Neural cell (in vitro differentiated cells): ENCODE data around the gene CRY2. TPM values are rescaled to one million over a fixed set of nuclear protein-coding genes. Genes with fewer than 3 reads are reported as not detected.

ENCODE experiments used
- H2AFZ ChIP-seq: fragments of 200-600, 300-800 bp; sonication (generic), shearing (Covaris generic); 2 replicates; pipeline ENCODE4 v1.6.0; 2014; ENCODE audit warnings: low read depth, mild to moderate bottlenecking, antibody characterized with exemption, low read length, moderate library complexity
- H3F3A ChIP-seq: fragments of 200-600 bp; shearing (Covaris generic); 2 replicates; pipeline ENCODE4 v1.6.1; 2016; ENCODE audit warnings: mild to moderate bottlenecking, moderate library complexity, mixed read lengths, antibody characterized with exemption, low read length; ENCODE audit not compliant: insufficient read depth, poor library complexity, severe bottlenecking
- H3K27ac ChIP-seq: fragments of 200-600, 300-800 bp; sonication (generic), shearing (Covaris generic); 2 replicates; pipeline ENCODE4 v1.5.1; 2014; ENCODE audit warnings: mild to moderate bottlenecking, low read length, moderate library complexity
- H3K27me3 ChIP-seq: fragments of 300-800, 200-600 bp; sonication (generic), shearing (Covaris generic); 2 replicates; pipeline ENCODE4 v1.6.0; 2014; ENCODE audit warnings: mild to moderate bottlenecking, low read depth, low read length, moderate library complexity; ENCODE audit not compliant: insufficient read depth
- H3K36me3 ChIP-seq: fragments of 300-800, 200-600 bp; sonication (generic), shearing (Covaris generic); 2 replicates; pipeline ENCODE4 v1.5.1; 2014; ENCODE audit warnings: mild to moderate bottlenecking, antibody characterized with exemption, low read length, moderate library complexity; ENCODE audit not compliant: insufficient read depth
- H3K4me2 ChIP-seq: fragments of 300-800, 200-600 bp; sonication (generic), shearing (Covaris generic); 2 replicates; pipeline ENCODE4 v1.6.0; 2014; ENCODE audit warnings: mild to moderate bottlenecking, low read length
- H3K4me3 ChIP-seq: fragments of 300-800, 200-600 bp; sonication (generic), shearing (Covaris generic); 2 replicates; pipeline ENCODE4 v1.5.1; 2014; ENCODE audit warnings: mild to moderate bottlenecking, low read length, moderate library complexity
- H3K79me2 ChIP-seq: fragments of 200-600 bp; shearing (Covaris generic); replicated peaks from 2 replicates; pipeline ENCODE4 v1.6.0; 2014; ENCODE audit warnings: mild to moderate bottlenecking, low read length, moderate library complexity; ENCODE audit not compliant: insufficient read depth
- H3K9ac ChIP-seq: fragments of 300-800, 200-600 bp; sonication (generic), shearing (Covaris generic); 2 replicates; pipeline ENCODE4 v1.6.1; 2016; ENCODE audit warnings: mild to moderate bottlenecking, low read length, mixed read lengths
- H3K9me2 ChIP-seq: fragments of 200-600 bp; shearing (Covaris generic); 2 replicates; pipeline ENCODE4 v1.6.1; 2016; ENCODE audit warnings: mild to moderate bottlenecking, low read length, mixed read lengths; ENCODE audit not compliant: insufficient read depth
- H3K9me3 ChIP-seq: fragments of 200-600, 300-800 bp; sonication (generic), shearing (Covaris generic); 2 replicates; pipeline ENCODE4 v1.6.1; 2016; ENCODE audit warnings: mild to moderate bottlenecking, mixed run types, low read length, moderate library complexity, mixed read lengths
- H4K20me1 ChIP-seq: fragments of 200-600 bp; shearing (Covaris generic); 2 replicates; pipeline ENCODE4 v1.6.1; 2016; ENCODE audit warnings: mild to moderate bottlenecking, mixed run types; ENCODE audit not compliant: insufficient read depth
- EP300 ChIP-seq: fragments of 450-650 bp; conservative IDR thresholded peaks from 2 replicates; pipeline ENCODE4 v1.6.1; 2014; ENCODE audit warnings: antibody characterized with exemption, mild to moderate bottlenecking, moderate library complexity; ENCODE audit not compliant: poor library complexity, severe bottlenecking
- EZH2 ChIP-seq: fragments of 200-600, 300-800 bp; shearing (Covaris generic), sonication (generic); IDR thresholded peaks from 2 replicates; pipeline ENCODE4 v1.6.1; 2014; ENCODE audit warnings: antibody characterized with exemption, low read length, borderline replicate concordance, mild to moderate bottlenecking; ENCODE audit not compliant: insufficient read depth, poor library complexity, severe bottlenecking
- MXI1 ChIP-seq: fragments of 450-650 bp; conservative IDR thresholded peaks from 2 replicates; pipeline ENCODE4 v1.6.1; 2014; ENCODE audit warnings: antibody characterized with exemption, mild to moderate bottlenecking; ENCODE audit not compliant: poor library complexity, severe bottlenecking
- POLR2AphosphoS5 ChIP-seq: IDR thresholded peaks from 2 replicates; pipeline ENCODE4 v1.6.1; 2012
- RAD21 ChIP-seq: fragments of 450-650 bp; conservative IDR thresholded peaks from 2 replicates; pipeline ENCODE4 v1.6.1; 2014; ENCODE audit warnings: antibody characterized with exemption, mild to moderate bottlenecking, moderate library complexity
- SMC3 ChIP-seq: fragments of 450-650 bp; conservative IDR thresholded peaks from 2 replicates; pipeline ENCODE4 v1.6.1; 2014; ENCODE audit warnings: antibody characterized with exemption, mild to moderate bottlenecking, moderate library complexity; ENCODE audit not compliant: poor library complexity
- TAF1 ChIP-seq: IDR thresholded peaks from 2 replicates; pipeline ENCODE4 v1.6.1; 2012; ENCODE audit warnings: low read depth
- polyA plus RNA-seq: library from polyadenylated mRNA; depleted of rRNA; stranded (reverse); fragments of >200 nt; gene quantifications from 2 replicates; pipeline ENCODE4 v1.2.3, GENCODE V29; 2014
- TF ChIP-seq, protein P1 (sequence below): IDR thresholded peaks from 2 replicates; pipeline ENCODE4 v1.6.1; 2012; ENCODE audit warnings: borderline replicate concordance
- TF ChIP-seq, protein P2 (sequence below): fragments of 450-650 bp; IDR thresholded peaks from 2 replicates; pipeline ENCODE4 v1.5.1; 2014; ENCODE audit warnings: antibody characterized with exemption, mild to moderate bottlenecking, moderate library complexity; ENCODE audit not compliant: poor library complexity, severe bottlenecking

The CRY2 gene
- polyA plus RNA-seq, 1 donor from 2014 or later, result 27.8 TPM

DNA sequence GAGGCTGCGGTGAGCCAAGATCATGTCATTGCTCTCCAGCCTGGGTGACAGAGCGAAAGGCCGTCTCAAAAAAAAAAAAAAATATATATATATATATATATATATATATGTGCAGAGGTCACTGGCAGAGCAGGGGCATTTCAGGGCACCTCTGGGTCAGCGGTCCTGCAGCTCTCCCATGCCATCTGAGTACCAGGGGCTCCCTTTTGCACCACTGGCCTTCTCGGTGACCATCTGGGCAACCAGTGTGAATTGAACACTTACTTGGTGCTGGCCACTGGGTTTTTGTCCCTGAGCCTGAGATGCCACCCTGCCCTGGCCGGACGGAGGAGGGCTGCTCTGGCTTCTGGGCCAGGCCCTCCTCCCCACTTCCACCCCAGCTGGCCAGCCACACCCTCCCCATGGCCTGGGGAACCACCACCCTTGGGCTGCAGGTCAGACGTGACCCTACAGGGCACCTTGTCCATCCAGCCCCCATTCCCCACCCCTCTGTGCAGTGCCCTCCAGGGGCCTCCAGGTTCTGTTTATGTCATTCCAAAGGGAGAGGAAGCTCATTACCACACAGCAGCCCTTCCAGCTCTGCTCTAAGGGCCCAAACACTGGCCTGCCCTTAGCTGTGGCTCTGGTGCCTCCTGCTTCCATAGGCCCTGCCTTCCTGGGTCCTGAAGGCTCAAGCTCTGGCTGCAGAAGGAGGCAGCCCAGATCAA, 48.4 kb downstream of the CRY2 start:
- H3K9me2 ChIP-seq, result no peaks in the 10 kb centered on the region
- no peaks in the 10 kb centered on the region for H3F3A ChIP-seq
- TF ChIP-seq, protein P1, sequence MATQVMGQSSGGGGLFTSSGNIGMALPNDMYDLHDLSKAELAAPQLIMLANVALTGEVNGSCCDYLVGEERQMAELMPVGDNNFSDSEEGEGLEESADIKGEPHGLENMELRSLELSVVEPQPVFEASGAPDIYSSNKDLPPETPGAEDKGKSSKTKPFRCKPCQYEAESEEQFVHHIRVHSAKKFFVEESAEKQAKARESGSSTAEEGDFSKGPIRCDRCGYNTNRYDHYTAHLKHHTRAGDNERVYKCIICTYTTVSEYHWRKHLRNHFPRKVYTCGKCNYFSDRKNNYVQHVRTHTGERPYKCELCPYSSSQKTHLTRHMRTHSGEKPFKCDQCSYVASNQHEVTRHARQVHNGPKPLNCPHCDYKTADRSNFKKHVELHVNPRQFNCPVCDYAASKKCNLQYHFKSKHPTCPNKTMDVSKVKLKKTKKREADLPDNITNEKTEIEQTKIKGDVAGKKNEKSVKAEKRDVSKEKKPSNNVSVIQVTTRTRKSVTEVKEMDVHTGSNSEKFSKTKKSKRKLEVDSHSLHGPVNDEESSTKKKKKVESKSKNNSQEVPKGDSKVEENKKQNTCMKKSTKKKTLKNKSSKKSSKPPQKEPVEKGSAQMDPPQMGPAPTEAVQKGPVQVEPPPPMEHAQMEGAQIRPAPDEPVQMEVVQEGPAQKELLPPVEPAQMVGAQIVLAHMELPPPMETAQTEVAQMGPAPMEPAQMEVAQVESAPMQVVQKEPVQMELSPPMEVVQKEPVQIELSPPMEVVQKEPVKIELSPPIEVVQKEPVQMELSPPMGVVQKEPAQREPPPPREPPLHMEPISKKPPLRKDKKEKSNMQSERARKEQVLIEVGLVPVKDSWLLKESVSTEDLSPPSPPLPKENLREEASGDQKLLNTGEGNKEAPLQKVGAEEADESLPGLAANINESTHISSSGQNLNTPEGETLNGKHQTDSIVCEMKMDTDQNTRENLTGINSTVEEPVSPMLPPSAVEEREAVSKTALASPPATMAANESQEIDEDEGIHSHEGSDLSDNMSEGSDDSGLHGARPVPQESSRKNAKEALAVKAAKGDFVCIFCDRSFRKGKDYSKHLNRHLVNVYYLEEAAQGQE, result no peak
- TF ChIP-seq TAF1 (no peak), RAD21 (no peak), EZH2 (no peak), MXI1 (no peak), EP300 (no peak), POLR2AphosphoS5 (no peak), SMC3 (no peak)
- TF ChIP-seq, protein P2, sequence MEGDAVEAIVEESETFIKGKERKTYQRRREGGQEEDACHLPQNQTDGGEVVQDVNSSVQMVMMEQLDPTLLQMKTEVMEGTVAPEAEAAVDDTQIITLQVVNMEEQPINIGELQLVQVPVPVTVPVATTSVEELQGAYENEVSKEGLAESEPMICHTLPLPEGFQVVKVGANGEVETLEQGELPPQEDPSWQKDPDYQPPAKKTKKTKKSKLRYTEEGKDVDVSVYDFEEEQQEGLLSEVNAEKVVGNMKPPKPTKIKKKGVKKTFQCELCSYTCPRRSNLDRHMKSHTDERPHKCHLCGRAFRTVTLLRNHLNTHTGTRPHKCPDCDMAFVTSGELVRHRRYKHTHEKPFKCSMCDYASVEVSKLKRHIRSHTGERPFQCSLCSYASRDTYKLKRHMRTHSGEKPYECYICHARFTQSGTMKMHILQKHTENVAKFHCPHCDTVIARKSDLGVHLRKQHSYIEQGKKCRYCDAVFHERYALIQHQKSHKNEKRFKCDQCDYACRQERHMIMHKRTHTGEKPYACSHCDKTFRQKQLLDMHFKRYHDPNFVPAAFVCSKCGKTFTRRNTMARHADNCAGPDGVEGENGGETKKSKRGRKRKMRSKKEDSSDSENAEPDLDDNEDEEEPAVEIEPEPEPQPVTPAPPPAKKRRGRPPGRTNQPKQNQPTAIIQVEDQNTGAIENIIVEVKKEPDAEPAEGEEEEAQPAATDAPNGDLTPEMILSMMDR, result no peak
- H3K27me3 ChIP-seq, result no peaks in the 10 kb centered on the region
- peak overlapping the region; percentile 41 for H3K27ac ChIP-seq
- H3K4me3 ChIP-seq, result peak overlapping the region; percentile 66
- peaks cover 13% of the 10 kb centered on the region for H3K79me2 ChIP-seq
- H2AFZ ChIP-seq, result no peak overlapping the region
- no peaks in the 10 kb centered on the region for H3K36me3 ChIP-seq
- H3K9me3 ChIP-seq, result no peaks in the 10 kb centered on the region
- H4K20me1 ChIP-seq, result no peaks in the 10 kb centered on the region
- peak overlapping the region; percentile 51 for H3K4me2 ChIP-seq
- H3K9ac ChIP-seq, result peak overlapping the region; percentile 66

DNA sequence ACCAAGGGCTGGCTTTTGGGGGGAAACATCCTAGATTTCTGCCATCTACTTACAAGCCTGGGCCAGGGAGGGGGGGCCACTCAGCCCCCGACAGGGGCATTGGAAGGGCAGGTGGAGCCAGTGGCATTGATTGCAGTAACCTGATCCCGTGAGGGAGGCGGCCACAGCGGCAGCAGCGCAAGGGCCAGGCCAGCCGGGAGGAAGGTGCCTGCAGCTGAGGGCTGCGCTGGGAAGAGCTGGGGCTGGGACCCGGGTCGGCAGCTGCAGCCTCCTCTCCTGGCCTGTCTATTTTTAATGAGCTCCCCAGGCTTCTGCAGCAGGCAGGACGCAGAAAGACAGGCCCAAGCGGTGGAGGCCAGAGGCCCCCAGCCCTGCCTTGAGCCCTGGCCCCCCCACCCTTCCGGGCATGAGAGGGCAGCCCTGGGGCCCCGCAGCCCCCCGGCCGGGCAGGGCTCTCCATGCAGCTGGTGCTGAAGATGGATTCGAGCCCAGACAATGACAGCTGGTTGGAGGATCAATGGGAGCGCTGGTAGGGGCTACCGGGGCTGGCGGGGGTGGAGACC, 49.2 kb downstream of the CRY2 start:
- peak overlapping the region; percentile 66 for H3K9ac ChIP-seq
- no peak for TF ChIP-seq EP300
- TF ChIP-seq, protein P1, result no peak
- no peak for TF ChIP-seq EZH2
- TF ChIP-seq TAF1, result no peak
- peaks cover 20% of the 10 kb centered on the region for H3K79me2 ChIP-seq
- no peaks in the 10 kb centered on the region for H3K9me3 ChIP-seq
- peak overlapping the region; percentile 41 for H3K27ac ChIP-seq
- H2AFZ ChIP-seq, result no peak overlapping the region
- H3K4me3 ChIP-seq, result peak overlapping the region; percentile 66
- peak overlapping the region; percentile 51 for H3K4me2 ChIP-seq
- no peaks in the 10 kb centered on the region for H3K9me2 ChIP-seq
- H3K36me3 ChIP-seq, result no peaks in the 10 kb centered on the region
- no peaks in the 10 kb centered on the region for H3K27me3 ChIP-seq
- H3F3A ChIP-seq, result no peaks in the 10 kb centered on the region
- no peaks in the 10 kb centered on the region for H4K20me1 ChIP-seq
